ENCODE results near the gene ELF4. TPM values are rescaled to one million over a fixed set of nuclear protein-coding genes. Genes with fewer than 3 reads are reported as not detected.

Gene ELF4
- total and polyA plus RNA-seq, 2 experiments from 2014 or later: 0.50 to 1.8 TPM

DNA sequence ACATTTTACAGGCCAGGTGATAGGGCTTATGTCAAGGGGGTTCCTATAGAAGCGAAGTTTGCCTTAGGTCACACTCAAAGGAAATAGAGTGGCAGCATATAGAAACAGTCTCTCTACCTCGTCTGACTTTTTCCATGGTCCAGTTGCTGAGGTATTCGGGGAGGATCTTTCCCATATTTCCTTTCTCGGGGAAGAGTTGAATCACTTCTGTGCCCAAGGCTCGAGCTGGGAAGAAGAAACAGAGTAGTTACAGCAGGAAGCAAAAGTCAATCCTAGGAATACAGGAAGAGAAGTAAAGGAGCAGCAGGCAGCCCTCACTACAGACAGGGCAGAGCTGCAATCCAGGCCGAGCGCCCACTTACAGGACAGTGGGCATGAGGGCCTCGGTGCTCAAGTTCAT lies 26.7 kb upstream of the ELF4 start:
- Mint-ChIP-seq H3K36me3 (ENCODE audit: low read depth) (peaks cover 38% of the 10 kb centered on the region), H3K4me1 (peaks cover 6% of the 10 kb centered on the region), H3K4me3 (no peak overlapping the region), H3K27ac (no peak overlapping the region), H3K9me3 (no peaks in the 10 kb centered on the region), H3K27me3 (ENCODE audit: insufficient read depth, low read depth, poor library complexity) (peaks cover 1% of the 10 kb centered on the region)
- no peaks in the 10 kb centered on the region for H3K27me3 ChIP-seq (ENCODE audit: insufficient read depth)
- no peaks in the 10 kb centered on the region for H3K79me2 ChIP-seq (replicated peaks; ENCODE audit: insufficient read depth)
- no peak overlapping the region for H3K4me2 ChIP-seq
- H3K4me1 ChIP-seq (ENCODE audit: insufficient read depth): no peaks in the 10 kb centered on the region
- no peaks in the 10 kb centered on the region; the same call in 1 of the 2 replicates for H3K36me3 ChIP-seq (ENCODE audit: insufficient read depth)
- no peaks in the 10 kb centered on the region for H4K20me1 ChIP-seq (replicated peaks; ENCODE audit: insufficient read depth)
- no peak overlapping the region for H2AFZ ChIP-seq
- ATAC-seq (no peak), DNase-seq (ENCODE audit: low spot score) (no peak)
- no peaks in the 10 kb centered on the region for H3K9me2 ChIP-seq (ENCODE audit: insufficient read depth)
- no peak overlapping the region for H3K4me3 ChIP-seq
- no peak overlapping the region for H3K27ac ChIP-seq (ENCODE audit: low read depth)
- no peaks in the 10 kb centered on the region for H3F3A ChIP-seq (replicated peaks; ENCODE audit: low read depth)
- TF ChIP-seq, protein P1, sequence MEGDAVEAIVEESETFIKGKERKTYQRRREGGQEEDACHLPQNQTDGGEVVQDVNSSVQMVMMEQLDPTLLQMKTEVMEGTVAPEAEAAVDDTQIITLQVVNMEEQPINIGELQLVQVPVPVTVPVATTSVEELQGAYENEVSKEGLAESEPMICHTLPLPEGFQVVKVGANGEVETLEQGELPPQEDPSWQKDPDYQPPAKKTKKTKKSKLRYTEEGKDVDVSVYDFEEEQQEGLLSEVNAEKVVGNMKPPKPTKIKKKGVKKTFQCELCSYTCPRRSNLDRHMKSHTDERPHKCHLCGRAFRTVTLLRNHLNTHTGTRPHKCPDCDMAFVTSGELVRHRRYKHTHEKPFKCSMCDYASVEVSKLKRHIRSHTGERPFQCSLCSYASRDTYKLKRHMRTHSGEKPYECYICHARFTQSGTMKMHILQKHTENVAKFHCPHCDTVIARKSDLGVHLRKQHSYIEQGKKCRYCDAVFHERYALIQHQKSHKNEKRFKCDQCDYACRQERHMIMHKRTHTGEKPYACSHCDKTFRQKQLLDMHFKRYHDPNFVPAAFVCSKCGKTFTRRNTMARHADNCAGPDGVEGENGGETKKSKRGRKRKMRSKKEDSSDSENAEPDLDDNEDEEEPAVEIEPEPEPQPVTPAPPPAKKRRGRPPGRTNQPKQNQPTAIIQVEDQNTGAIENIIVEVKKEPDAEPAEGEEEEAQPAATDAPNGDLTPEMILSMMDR (conservative IDR thresholded peaks at IDR 0.05; ENCODE audit: low read depth in 2 of 2): no peak
- TF ChIP-seq EZH2 (IDR thresholded peaks at IDR 0.05; ENCODE audit: low read depth, unreplicated experiment): no peak
- TF ChIP-seq ZNF331 (CRISPR knock-in tag; IDR thresholded peaks at IDR 0.05; ENCODE audit: low read depth): no peak
- TF ChIP-seq POLR2AphosphoS5 (IDR thresholded peaks at IDR 0.05; ENCODE audit: low read depth): no peak
- no peak for TF ChIP-seq JUNB (IDR thresholded peaks at IDR 0.05; ENCODE audit: unreplicated experiment)
- TF ChIP-seq ZNF114 (CRISPR knock-in tag; IDR thresholded peaks at IDR 0.05): no peak
- TF ChIP-seq, protein P2, sequence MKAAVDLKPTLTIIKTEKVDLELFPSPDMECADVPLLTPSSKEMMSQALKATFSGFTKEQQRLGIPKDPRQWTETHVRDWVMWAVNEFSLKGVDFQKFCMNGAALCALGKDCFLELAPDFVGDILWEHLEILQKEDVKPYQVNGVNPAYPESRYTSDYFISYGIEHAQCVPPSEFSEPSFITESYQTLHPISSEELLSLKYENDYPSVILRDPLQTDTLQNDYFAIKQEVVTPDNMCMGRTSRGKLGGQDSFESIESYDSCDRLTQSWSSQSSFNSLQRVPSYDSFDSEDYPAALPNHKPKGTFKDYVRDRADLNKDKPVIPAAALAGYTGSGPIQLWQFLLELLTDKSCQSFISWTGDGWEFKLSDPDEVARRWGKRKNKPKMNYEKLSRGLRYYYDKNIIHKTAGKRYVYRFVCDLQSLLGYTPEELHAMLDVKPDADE (IDR thresholded peaks at IDR 0.05): no peak
- TF ChIP-seq STAT1 (IDR thresholded peaks at IDR 0.05; ENCODE audit: unreplicated experiment): no peak
- TF ChIP-seq, protein P3, sequence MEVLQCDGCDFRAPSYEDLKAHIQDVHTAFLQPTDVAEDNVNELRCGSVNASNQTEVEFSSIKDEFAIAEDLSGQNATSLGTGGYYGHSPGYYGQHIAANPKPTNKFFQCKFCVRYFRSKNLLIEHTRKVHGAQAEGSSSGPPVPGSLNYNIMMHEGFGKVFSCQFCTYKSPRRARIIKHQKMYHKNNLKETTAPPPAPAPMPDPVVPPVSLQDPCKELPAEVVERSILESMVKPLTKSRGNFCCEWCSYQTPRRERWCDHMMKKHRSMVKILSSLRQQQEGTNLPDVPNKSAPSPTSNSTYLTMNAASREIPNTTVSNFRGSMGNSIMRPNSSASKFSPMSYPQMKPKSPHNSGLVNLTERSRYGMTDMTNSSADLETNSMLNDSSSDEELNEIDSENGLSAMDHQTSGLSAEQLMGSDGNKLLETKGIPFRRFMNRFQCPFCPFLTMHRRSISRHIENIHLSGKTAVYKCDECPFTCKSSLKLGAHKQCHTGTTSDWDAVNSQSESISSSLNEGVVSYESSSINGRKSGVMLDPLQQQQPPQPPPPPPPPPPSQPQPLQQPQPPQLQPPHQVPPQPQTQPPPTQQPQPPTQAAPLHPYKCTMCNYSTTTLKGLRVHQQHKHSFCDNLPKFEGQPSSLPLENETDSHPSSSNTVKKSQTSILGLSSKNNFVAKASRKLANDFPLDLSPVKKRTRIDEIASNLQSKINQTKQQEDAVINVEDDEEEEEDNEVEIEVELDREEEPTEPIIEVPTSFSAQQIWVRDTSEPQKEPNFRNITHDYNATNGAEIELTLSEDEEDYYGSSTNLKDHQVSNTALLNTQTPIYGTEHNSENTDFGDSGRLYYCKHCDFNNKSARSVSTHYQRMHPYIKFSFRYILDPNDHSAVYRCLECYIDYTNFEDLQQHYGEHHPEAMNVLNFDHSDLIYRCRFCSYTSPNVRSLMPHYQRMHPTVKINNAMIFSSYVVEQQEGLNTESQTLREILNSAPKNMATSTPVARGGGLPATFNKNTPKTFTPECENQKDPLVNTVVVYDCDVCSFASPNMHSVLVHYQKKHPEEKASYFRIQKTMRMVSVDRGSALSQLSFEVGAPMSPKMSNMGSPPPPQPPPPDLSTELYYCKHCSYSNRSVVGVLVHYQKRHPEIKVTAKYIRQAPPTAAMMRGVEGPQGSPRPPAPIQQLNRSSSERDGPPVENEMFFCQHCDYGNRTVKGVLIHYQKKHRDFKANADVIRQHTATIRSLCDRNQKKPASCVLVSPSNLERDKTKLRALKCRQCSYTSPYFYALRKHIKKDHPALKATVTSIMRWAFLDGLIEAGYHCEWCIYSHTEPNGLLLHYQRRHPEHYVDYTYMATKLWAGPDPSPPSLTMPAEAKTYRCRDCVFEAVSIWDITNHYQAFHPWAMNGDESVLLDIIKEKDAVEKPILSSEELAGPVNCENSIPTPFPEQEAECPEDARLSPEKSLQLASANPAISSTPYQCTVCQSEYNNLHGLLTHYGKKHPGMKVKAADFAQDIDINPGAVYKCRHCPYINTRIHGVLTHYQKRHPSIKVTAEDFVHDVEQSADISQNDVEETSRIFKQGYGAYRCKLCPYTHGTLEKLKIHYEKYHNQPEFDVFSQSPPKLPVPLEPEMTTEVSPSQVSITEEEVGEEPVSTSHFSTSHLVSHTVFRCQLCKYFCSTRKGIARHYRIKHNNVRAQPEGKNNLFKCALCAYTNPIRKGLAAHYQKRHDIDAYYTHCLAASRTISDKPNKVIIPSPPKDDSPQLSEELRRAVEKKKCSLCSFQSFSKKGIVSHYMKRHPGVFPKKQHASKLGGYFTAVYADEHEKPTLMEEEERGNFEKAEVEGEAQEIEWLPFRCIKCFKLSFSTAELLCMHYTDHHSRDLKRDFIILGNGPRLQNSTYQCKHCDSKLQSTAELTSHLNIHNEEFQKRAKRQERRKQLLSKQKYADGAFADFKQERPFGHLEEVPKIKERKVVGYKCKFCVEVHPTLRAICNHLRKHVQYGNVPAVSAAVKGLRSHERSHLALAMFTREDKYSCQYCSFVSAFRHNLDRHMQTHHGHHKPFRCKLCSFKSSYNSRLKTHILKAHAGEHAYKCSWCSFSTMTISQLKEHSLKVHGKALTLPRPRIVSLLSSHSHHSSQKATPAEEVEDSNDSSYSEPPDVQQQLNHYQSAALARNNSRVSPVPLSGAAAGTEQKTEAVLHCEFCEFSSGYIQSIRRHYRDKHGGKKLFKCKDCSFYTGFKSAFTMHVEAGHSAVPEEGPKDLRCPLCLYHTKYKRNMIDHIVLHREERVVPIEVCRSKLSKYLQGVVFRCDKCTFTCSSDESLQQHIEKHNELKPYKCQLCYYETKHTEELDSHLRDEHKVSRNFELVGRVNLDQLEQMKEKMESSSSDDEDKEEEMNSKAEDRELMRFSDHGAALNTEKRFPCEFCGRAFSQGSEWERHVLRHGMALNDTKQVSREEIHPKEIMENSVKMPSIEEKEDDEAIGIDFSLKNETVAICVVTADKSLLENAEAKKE (CRISPR knock-in tag; IDR thresholded peaks at IDR 0.05): no peak
- no peak for TF ChIP-seq EZH2phosphoT487 (IDR thresholded peaks at IDR 0.05; ENCODE audit: unreplicated experiment)
- TF ChIP-seq, protein P4, sequence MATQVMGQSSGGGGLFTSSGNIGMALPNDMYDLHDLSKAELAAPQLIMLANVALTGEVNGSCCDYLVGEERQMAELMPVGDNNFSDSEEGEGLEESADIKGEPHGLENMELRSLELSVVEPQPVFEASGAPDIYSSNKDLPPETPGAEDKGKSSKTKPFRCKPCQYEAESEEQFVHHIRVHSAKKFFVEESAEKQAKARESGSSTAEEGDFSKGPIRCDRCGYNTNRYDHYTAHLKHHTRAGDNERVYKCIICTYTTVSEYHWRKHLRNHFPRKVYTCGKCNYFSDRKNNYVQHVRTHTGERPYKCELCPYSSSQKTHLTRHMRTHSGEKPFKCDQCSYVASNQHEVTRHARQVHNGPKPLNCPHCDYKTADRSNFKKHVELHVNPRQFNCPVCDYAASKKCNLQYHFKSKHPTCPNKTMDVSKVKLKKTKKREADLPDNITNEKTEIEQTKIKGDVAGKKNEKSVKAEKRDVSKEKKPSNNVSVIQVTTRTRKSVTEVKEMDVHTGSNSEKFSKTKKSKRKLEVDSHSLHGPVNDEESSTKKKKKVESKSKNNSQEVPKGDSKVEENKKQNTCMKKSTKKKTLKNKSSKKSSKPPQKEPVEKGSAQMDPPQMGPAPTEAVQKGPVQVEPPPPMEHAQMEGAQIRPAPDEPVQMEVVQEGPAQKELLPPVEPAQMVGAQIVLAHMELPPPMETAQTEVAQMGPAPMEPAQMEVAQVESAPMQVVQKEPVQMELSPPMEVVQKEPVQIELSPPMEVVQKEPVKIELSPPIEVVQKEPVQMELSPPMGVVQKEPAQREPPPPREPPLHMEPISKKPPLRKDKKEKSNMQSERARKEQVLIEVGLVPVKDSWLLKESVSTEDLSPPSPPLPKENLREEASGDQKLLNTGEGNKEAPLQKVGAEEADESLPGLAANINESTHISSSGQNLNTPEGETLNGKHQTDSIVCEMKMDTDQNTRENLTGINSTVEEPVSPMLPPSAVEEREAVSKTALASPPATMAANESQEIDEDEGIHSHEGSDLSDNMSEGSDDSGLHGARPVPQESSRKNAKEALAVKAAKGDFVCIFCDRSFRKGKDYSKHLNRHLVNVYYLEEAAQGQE (IDR thresholded peaks at IDR 0.05; ENCODE audit: unreplicated experiment): no peak
- no peak for TF ChIP-seq NANOG (IDR thresholded peaks at IDR 0.05; ENCODE audit: borderline replicate concordance)
- no peak for TF ChIP-seq CREB1 (CRISPR knock-in tag; IDR thresholded peaks at IDR 0.05; ENCODE audit: low read depth)
